Posterior vena cava (tissue), 2 donors: ENCODE measurements around the gene XKR3. TPM values are rescaled to one million over a fixed set of nuclear protein-coding genes. Genes with fewer than 3 reads are reported as not detected.
"Not testable (repeated sequence)": the region's sequence is repeated elsewhere in the genome, so short reads cannot be mapped to it uniquely, and the experiment has no call there.

Experiments used
- DNase-seq: peaks from one replicate; pipeline ENCODE4 v3.0.0-alpha.2; 2020; ENCODE audit warnings: low spot score
- intact Hi-C, 2 donors: fragments of 100-400 bp; cut with DNase I; formaldehyde crosslinking; loops; one replicate each; pipeline versions ENCODE4 v1.14.1 to v1.14.2; 2022 to 2023
- total RNA-seq, 2 donors: library from RNA; stranded (reverse); fragmentation: NEBNext Ultra II Directional; extraction: Animal tissue kit (Norgen Biotek cat#: 25700); gene quantifications; one replicate each; pipeline ENCODE4 v1.2.1, GENCODE V29; 2021
- donor health status: DM: yes; HTN: yes; CAD: no.
- donor health status: DM: yes; HTN: yes; CAD: no.

XKR3 gene
- total RNA-seq, 2 donors from 2014 or later: not detected

DNA sequence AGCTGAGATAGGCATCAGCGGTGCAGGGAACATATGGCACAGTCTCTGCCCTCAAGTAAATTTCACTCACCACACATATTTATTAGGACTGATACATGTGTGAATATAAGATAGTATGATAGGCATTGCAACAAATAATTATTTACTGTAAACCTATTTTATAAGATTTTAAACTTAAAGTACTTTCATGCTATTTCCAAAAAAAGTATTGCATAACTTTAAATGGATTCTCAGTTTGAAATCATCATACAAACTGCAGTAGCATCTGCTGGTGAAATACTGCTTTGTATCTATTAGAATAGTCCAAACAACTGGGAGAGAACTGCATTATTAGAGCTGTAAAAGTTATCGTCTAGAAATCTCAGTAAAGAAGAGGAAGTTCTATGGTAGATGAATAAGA, 63.0 kb downstream of the XKR3 start:
- intact Hi-C loops, DNase-seq: not testable (repeated sequence)

DNA sequence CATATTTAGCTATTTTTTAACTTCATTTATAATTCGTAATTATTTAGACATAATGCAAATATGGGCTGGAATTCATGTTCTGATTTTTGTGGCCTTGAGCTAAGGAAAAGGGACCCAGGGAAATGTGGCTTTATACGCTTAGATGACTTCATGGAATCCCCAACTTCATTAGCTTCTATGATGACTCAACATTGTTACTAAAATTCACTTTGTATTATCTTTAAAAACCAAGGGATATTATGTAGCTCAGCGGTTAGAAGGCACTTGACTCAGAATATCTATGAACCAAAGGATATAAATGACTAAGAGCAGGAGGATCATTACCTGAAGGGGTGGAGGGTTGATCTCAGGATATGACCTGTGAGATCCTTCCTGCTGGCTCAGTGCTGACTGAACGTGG, 64.8 kb downstream of the XKR3 start:
- intact Hi-C loops, DNase-seq: not testable (repeated sequence)

- DNase-seq, intact Hi-C loops: not testable (repeated sequence)
Observed at GRCh38 chr22:16749282-16749681, 75.9 kb downstream of the XKR3 start.

DNA sequence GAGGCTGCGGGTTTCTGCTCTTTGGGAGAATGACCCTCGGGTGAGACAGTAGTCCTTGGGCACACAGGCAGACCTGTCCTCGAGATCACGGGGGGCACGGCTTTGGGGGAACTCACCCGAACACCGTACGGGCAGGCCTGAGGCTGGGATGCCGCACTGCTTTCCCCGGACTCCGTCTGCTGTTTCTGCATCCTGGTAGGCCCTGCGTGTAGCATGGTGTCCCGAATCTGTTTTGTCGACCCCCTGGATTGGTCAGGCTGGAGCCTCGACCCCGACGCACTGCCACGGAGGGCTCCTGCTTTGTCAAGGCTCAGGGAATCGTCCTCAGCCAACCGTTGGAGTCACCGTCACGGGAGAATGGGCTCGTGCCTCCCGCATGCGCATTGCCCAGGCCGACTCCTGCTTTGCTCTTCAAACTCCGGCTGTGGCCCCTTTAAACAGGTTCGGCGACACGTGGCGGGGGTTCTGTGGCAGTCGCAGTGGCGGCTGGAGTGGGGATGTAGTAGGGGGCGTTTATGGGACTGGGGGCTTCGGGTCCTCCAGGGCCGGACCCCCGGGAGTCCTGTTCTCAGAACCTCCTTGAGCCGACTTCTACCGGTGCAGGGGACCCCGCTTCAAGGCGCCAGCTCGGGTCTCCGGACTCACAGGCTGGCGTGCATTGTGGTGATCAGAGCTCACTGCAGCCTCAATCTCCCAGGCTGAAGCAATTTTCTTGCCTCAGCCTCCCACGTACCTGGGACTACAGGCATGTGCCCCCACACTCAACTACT, 76.9 kb downstream of the XKR3 start:
- intact Hi-C loops, DNase-seq: not testable (repeated sequence)

GRCh38 chr22:16747266-16748159, 77.7 kb downstream of the XKR3 start:
- DNase-seq, intact Hi-C loops: not testable (repeated sequence)

DNA sequence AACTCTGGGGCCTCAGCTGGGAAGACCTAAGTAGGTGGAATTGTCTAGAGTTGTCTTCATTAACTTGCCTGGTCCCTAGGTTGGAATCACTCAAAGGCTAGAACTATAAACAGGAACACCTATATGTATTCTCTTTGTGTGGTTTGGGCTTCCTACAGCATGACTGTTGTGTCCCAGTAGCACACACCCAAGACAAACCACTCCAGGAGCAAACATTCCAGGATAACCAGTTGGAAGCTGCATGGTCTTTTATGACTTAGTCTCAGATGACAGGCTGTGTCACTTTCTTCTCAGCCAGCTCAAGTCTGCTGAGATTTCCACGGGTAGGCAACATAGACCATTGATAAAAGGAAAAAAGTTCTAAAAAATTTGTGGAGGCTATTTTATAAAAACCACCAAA, 90.9 kb downstream of the XKR3 start:
- DNase-seq, intact Hi-C loops: not testable (repeated sequence)

Other genes with a start within 250 kb of the XKR3 start
- not detected for gene CCT8L2, start 232.6 kb downstream of the XKR3 start, total RNA-seq
- gene GAB4, start 182.8 kb upstream of the XKR3 start, total RNA-seq: not detected